ENCODE measurements around the gene FRMD5.

- TF ChIP-seq SMC3 (IDR thresholded peaks at IDR 0.05) (no peak), CTCF (IDR thresholded peaks at IDR 0.05) (no peak; the same call in 2 of the 3 replicates), EP300 (IDR thresholded peaks at IDR 0.05) (no peak), TP53 (CRISPR knock-in tag; IDR thresholded peaks at IDR 0.05) (no peak), RFX5 (IDR thresholded peaks at IDR 0.05) (no peak), ZFP36 (IDR thresholded peaks at IDR 0.05; ENCODE audit: borderline replicate concordance, partially characterized antibody) (no peak), PHF8 (IDR thresholded peaks at IDR 0.05; ENCODE audit: borderline replicate concordance, low read depth) (no peak), ESRRA (IDR thresholded peaks at IDR 0.05; ENCODE audit: borderline replicate concordance, low read length) (no peak), FOSL2 (IDR thresholded peaks at IDR 0.05) (peak; percentile 12; the same call in 1 of the 2 replicates), FOSL2 (CRISPR knock-in tag; IDR thresholded peaks at IDR 0.05) (peak; percentile 28; the same call in 1 of the 2 replicates), RARB (CRISPR knock-in tag; IDR thresholded peaks at IDR 0.05) (no peak), POLR2A (IDR thresholded peaks at IDR 0.05; ENCODE audit: low read length) (no peak), KDM5A (IDR thresholded peaks at IDR 0.05) (no peak), ZNF302 (CRISPR knock-in tag; IDR thresholded peaks at IDR 0.05) (no peak), CEBPB (IDR thresholded peaks at IDR 0.05) (no peak)
Observed at GRCh38 chr15:44194323-44195150, 534 bp downstream of the FRMD5 start.
